Amniotic epithelial cell (primary cell): ENCODE results near the gene APOL1.
"Not testable (repeated sequence)": the region's sequence is repeated elsewhere in the genome, so short reads cannot be mapped to it uniquely, and the experiment has no call there.

Experiments
- DNase-seq: peaks from one replicate; pipeline ENCODE4 v3.0.0-alpha.2; 2010; ENCODE audit warnings: low read depth

The APOL1 gene

GRCh38 chr22:36252754-36253522 is at the start of gene APOL1:
Gene APOL1, plus strand, starts transcription at chr22:36253133. Its CDS starts 1,823 bp downstream, at chr22:36254956.
- peak; percentile 57 for DNase-seq

- not testable (repeated sequence) for DNase-seq
Measured at GRCh38 chr22:36203441-36203840, 49.5 kb upstream of the APOL1 start.

- DNase-seq = no peak
Measured at GRCh38 chr22:36204001-36204631, 48.8 kb upstream of the APOL1 start.

- DNase-seq = no peak
Measured at GRCh38 chr22:36204632-36205015, 48.3 kb upstream of the APOL1 start.

- DNase-seq = not testable (repeated sequence)
Measured at GRCh38 chr22:36205573-36205972, 47.4 kb upstream of the APOL1 start.

- DNase-seq = no peak
Measured at GRCh38 chr22:36206255-36206654, 46.7 kb upstream of the APOL1 start.

GRCh38 chr22:36208162-36208765 is 44.7 kb upstream of the APOL1 start:
- DNase-seq = no peak

- DNase-seq = no peak
Measured at GRCh38 chr22:36208914-36209313, 44.0 kb upstream of the APOL1 start.

GRCh38 chr22:36209488-36209908 is 43.4 kb upstream of the APOL1 start:
- DNase-seq = not testable (repeated sequence)

GRCh38 chr22:36210224-36210623 is 42.7 kb upstream of the APOL1 start:
- no peak for DNase-seq

- DNase-seq = peak; percentile 32
Measured at GRCh38 chr22:36211237-36211861, 41.6 kb upstream of the APOL1 start.

- no peak for DNase-seq
Measured at GRCh38 chr22:36212901-36213300, 40.0 kb upstream of the APOL1 start.

GRCh38 chr22:36213586-36213985 is 39.3 kb upstream of the APOL1 start:
- no peak for DNase-seq

GRCh38 chr22:36215981-36216380 is 37.0 kb upstream of the APOL1 start:
- DNase-seq = no peak

- no peak for DNase-seq
Measured at GRCh38 chr22:36218648-36219193, 34.2 kb upstream of the APOL1 start.

GRCh38 chr22:36220451-36220921 is 32.4 kb upstream of the APOL1 start:
- DNase-seq = peak; percentile 88

- DNase-seq = peak; percentile 42
Measured at GRCh38 chr22:36221799-36222751, 30.9 kb upstream of the APOL1 start.

GRCh38 chr22:36222887-36223450 is 30.0 kb upstream of the APOL1 start:
- no peak for DNase-seq

GRCh38 chr22:36223504-36223903 is 29.4 kb upstream of the APOL1 start:
- no peak for DNase-seq

- no peak for DNase-seq
Measured at GRCh38 chr22:36224245-36224644, 28.7 kb upstream of the APOL1 start.
